A549 (cell line): Measurements from ENCODE around the gene PDLIM1. TPM values are rescaled to one million over a fixed set of nuclear protein-coding genes. Genes with fewer than 3 reads are reported as not detected.

Experiments used
- ATAC-seq, 2 experiments: fragments of 200-7000 bp in 1 of 2; fragments of >200 bp in 1 of 2; cut with Nextera tagmentation in 1 of 2; cut with Tn5 transposase in 1 of 2; 3 replicates each; pipeline versions ENCODE4 v1.8.0 to v1.9.1; 2018 to 2020; ENCODE audit warnings: mild to moderate bottlenecking in 1 of 2, moderate library complexity in 1 of 2
- CTCF ChIA-PET: fragments of 300-600 bp; sonication (Branson Sonifier 250); formaldehyde crosslinking; extraction: SDS; loops from one replicate; lab custom pipeline; 2021; ENCODE audit warnings: antibody characterized with exemption, inconsistent platforms; lab: Yijun Ruan, JAX
- POLR2A ChIA-PET: fragments of 350-600 bp; formaldehyde crosslinking; extraction: SDS; loops from one replicate; lab custom pipeline; 2021; ENCODE audit warnings: antibody characterized with exemption, inconsistent platforms; lab: Yijun Ruan, JAX
- DNase-seq, 2 experiments: peaks; one replicate each; pipeline versions ENCODE4 v3.0.0 to v3.0.0-alpha.2; 2011 to 2016; ENCODE audit warnings: low read depth in 1 of 2, low spot score in 1 of 2
- FAIRE-seq: peaks from 2 replicates; lab custom pipeline; 2011; peaks lifted over from hg19 to GRCh38; lab: Jason Lieb, UNC
- H3K27ac ChIP-seq, 2 experiments: fragments of >200 bp; sonication (Bioruptor Twin); formaldehyde crosslinking; 3 replicates each; pipeline ENCODE4 v1.5.1; 2016 to 2017
- H3K4me1 ChIP-seq: fragments of >200 bp; sonication (Bioruptor Twin); formaldehyde crosslinking; 3 replicates; pipeline ENCODE4 v1.6.1; 2016
- H3K4me2 ChIP-seq: fragments of >200 bp; sonication (Bioruptor Twin); formaldehyde crosslinking; 3 replicates; pipeline ENCODE4 v1.6.1; 2016
- H3K4me3 ChIP-seq: fragments of >200 bp; sonication (Bioruptor Twin); formaldehyde crosslinking; 3 replicates; pipeline ENCODE4 v1.5.1; 2016
- H3K9me3 ChIP-seq: fragments of >200 bp; sonication (Bioruptor Twin); formaldehyde crosslinking; 3 replicates; pipeline ENCODE4 v1.6.1; 2016
- ATOH8 ChIP-seq: fragments of 250-450 bp; sonication (Bioruptor Pico); IDR thresholded peaks from 2 replicates; pipeline ENCODE4 v1.5.0; 2020; ENCODE audit warnings: low read depth, mild to moderate bottlenecking, moderate library complexity
- BCL3 ChIP-seq: fragments of >200 bp; sonication (Bioruptor Twin); formaldehyde crosslinking; IDR thresholded peaks from 3 replicates; pipeline ENCODE4 v1.6.1; 2016
- CBX8 ChIP-seq: fragments of 200-600 bp; sonication (generic); IDR thresholded peaks from 2 replicates; pipeline ENCODE4 v1.6.1; 2016
- CEBPB ChIP-seq, 2 experiments: fragments of >200 bp in 1 of 2; sonication (Bioruptor Twin) in 1 of 2; formaldehyde crosslinking in 1 of 2; IDR thresholded peaks; 2 replicates each; pipeline ENCODE4 v1.6.1; 2012 to 2016
- CHD2 ChIP-seq: fragments of 150-350 bp; IDR thresholded peaks from 2 replicates; pipeline ENCODE4 v1.6.1; 2014; ENCODE audit warnings: low read length; ENCODE audit not compliant: partially characterized antibody
- CHD4 ChIP-seq: fragments of 200-600 bp; sonication (generic); IDR thresholded peaks from 2 replicates; pipeline ENCODE4 v1.6.1; 2016; ENCODE audit warnings: antibody characterized with exemption, mild to moderate bottlenecking, borderline replicate concordance
- CTCF ChIP-seq: fragments of >200 bp; sonication (Bioruptor Twin); formaldehyde crosslinking; IDR thresholded peaks from 3 replicates; pipeline ENCODE4 v1.5.1; 2016
- E2F6 ChIP-seq: IDR thresholded peaks from 2 replicates; pipeline ENCODE4 v1.6.1; 2012; ENCODE audit warnings: low read depth, borderline replicate concordance
- EP300 ChIP-seq, 2 experiments: fragments of >200 bp; sonication (Bioruptor Twin); formaldehyde crosslinking; IDR thresholded peaks; 2 replicates in 1 of 2; 3 replicates in 1 of 2; pipeline ENCODE4 v1.6.1; 2016 to 2017
- FOSL2 ChIP-seq, 2 experiments: fragments of 450-650 bp in 1 of 2; fragments of >200 bp in 1 of 2; sonication (Bioruptor Twin) in 1 of 2; formaldehyde crosslinking; IDR thresholded peaks; 2 replicates each; pipeline versions ENCODE4 v1.5.0 to v1.6.1; 2016 to 2020; ENCODE audit warnings: mild to moderate bottlenecking in 1 of 2, moderate library complexity in 1 of 2
- HEYL ChIP-seq: fragments of 250-450 bp; sonication (Bioruptor Pico); IDR thresholded peaks from 2 replicates; pipeline ENCODE4 v1.8.0; 2021; ENCODE audit warnings: mild to moderate bottlenecking, moderate library complexity
- HMGXB4 ChIP-seq: fragments of 250-450 bp; sonication (Bioruptor Pico); IDR thresholded peaks from 2 replicates; pipeline ENCODE4 v1.5.0; 2021; ENCODE audit warnings: mild to moderate bottlenecking, moderate library complexity, borderline replicate concordance
- HOXB13 ChIP-seq: fragments of 250-450 bp; sonication (Bioruptor Pico); IDR thresholded peaks from 2 replicates; pipeline ENCODE4 v1.5.0; 2020; ENCODE audit warnings: low read depth, mild to moderate bottlenecking, moderate library complexity
- HOXB5 ChIP-seq: fragments of 250-450 bp; sonication (Bioruptor Pico); IDR thresholded peaks from 2 replicates; pipeline ENCODE4 v1.5.0; 2020; ENCODE audit warnings: mild to moderate bottlenecking, moderate library complexity
- MYC ChIP-seq: IDR thresholded peaks from 2 replicates; pipeline ENCODE4 v1.6.1; 2012; ENCODE audit warnings: mild to moderate bottlenecking, inconsistent platforms, low read length, improper control_type of control experiment, borderline replicate concordance
- PHF8 ChIP-seq: fragments of 200-600 bp; sonication (generic); IDR thresholded peaks from 2 replicates; pipeline ENCODE4 v1.6.1; 2016; ENCODE audit warnings: low read depth, mild to moderate bottlenecking, antibody characterized with exemption, moderate library complexity, borderline replicate concordance
- POLR2A ChIP-seq: IDR thresholded peaks from 2 replicates; pipeline ENCODE4 v1.6.1; 2012; ENCODE audit warnings: mild to moderate bottlenecking, low read length
- RNF2 ChIP-seq: fragments of 200-600 bp; sonication (generic); IDR thresholded peaks from 2 replicates; pipeline ENCODE4 v1.6.1; 2016; ENCODE audit warnings: low read depth, mild to moderate bottlenecking, antibody characterized with exemption, moderate library complexity, borderline replicate concordance
- SREBF2 ChIP-seq: fragments of 450-650 bp; IDR thresholded peaks from 2 replicates; pipeline ENCODE4 v1.6.1; 2014; ENCODE audit warnings: mild to moderate bottlenecking, moderate library complexity
- TP53 ChIP-seq: fragments of 250-450 bp; sonication (Bioruptor Pico); IDR thresholded peaks from 2 replicates; pipeline ENCODE4 v1.5.0; 2021; ENCODE audit warnings: mild to moderate bottlenecking, moderate library complexity
- ZFP36 ChIP-seq: fragments of 450-650 bp; IDR thresholded peaks from 2 replicates; pipeline ENCODE4 v1.6.1; 2014; ENCODE audit warnings: borderline replicate concordance; ENCODE audit not compliant: partially characterized antibody
- ZNF302 ChIP-seq: fragments of 250-450 bp; sonication (Bioruptor Pico); IDR thresholded peaks from 2 replicates; pipeline ENCODE4 v1.9.0; 2021; ENCODE audit warnings: inconsistent platforms, mild to moderate bottlenecking, moderate library complexity
- WGBS: methylation state at CpG from one replicate; pipeline ENCODE4 v1.1.6; 2017; ENCODE audit errors: missing lambda C conversion rate; 5-methylcytosine and 5-hydroxymethylcytosine counted together
- polyA plus RNA-seq, 4 experiments: library from polyadenylated mRNA; depleted of rRNA in 3 of 4; stranded (reverse); fragments of >200 nt; fragmentation: RNase III in 1 of 4; extraction: RNeasy Plus Mini Kit Qiagen cat#74134 plus additional on column Dnase treatment in 1 of 4; gene quantifications; 2 replicates in 3 of 4; 3 replicates in 1 of 4; pipeline ENCODE4 v1.2.3, GENCODE V29; 2011 to 2017

Gene PDLIM1
- polyA plus RNA-seq, 2 of the 4 experiments (the other 2 are of a cell fraction) = 92.5 to 128 TPM

- no peak for DNase-seq
- FAIRE-seq = no peak
- no peak within 1 kb of the TSS for H3K4me2 ChIP-seq
- 100% methylated on average over 1 of the region's 1 CpG for WGBS
- no peak for ATAC-seq
- CTCF ChIA-PET = interaction anchor here (1.2 to 4.3 kb wide), 3 partner anchors 49 to 184 kb away, joined by 3 to 23 read pairs (median 4); no protein-coding TSS in a partner anchor
- no peak within 1 kb of the TSS for H3K4me3 ChIP-seq
- POLR2A ChIA-PET = no interaction called here
- no peak within 1 kb of the TSS for H3K27ac ChIP-seq
- no peaks in the 10 kb centered on the region for H3K9me3 ChIP-seq
- TF ChIP-seq CHD4 = no peak
- TF ChIP-seq CEBPB (IDR thresholded peaks at IDR 0.05) = no peak
- TF ChIP-seq TP53 = no peak
- TF ChIP-seq CTCF = no peak
- no peak for TF ChIP-seq ATOH8 (CRISPR knock-in tag)
- no peak for TF ChIP-seq EP300 (IDR thresholded peaks at IDR 0.05)
- TF ChIP-seq SREBF2 = no peak
- no peak for TF ChIP-seq BCL3
- no peak for TF ChIP-seq HOXB5 (CRISPR knock-in tag)
- TF ChIP-seq CBX8 = no peak
- no peak for TF ChIP-seq E2F6
- no peak for TF ChIP-seq ZFP36
- TF ChIP-seq HEYL (CRISPR knock-in tag) = no peak
- TF ChIP-seq FOSL2 (IDR thresholded peaks at IDR 0.05) = no peak
- TF ChIP-seq FOSL2 (CRISPR knock-in tag; IDR thresholded peaks at IDR 0.05) = no peak
- TF ChIP-seq, all 56 proteins: peak for 0
- H3K4me1 ChIP-seq = no peaks in the 10 kb centered on the region
Observed at GRCh38 chr10:95193944-95194343, 96.9 kb downstream of the PDLIM1 start, which contains the start of gene ACSM6. TSS of gene ACSM6 (plus strand) at chr10:95194238. CDS start at chr10:95194486, 248 bp downstream.

- ATAC-seq (no peak), FAIRE-seq (no peak), DNase-seq (no peak)
- H3K4me1 ChIP-seq = 0 out of 3 replicates have a peak, but pooled peaks cover 3% of the 10 kb centered on the region
- no peak overlapping the region for H3K4me3 ChIP-seq
- CTCF ChIA-PET = interaction anchor here (0.7 to 9.0 kb wide), 5 partner anchors 13 to 266 kb away, joined by 3 to 151 read pairs (median 3); no protein-coding TSS in a partner anchor
- H3K27ac ChIP-seq = no peak overlapping the region
- no peak overlapping the region for H3K4me2 ChIP-seq
- no peaks in the 10 kb centered on the region for H3K9me3 ChIP-seq
- TF ChIP-seq RNF2 = no peak
- no peak for TF ChIP-seq CHD2
- TF ChIP-seq CTCF = no peak
- no peak for TF ChIP-seq HOXB5 (CRISPR knock-in tag)
- no peak for TF ChIP-seq HMGXB4 (CRISPR knock-in tag)
- TF ChIP-seq CEBPB (IDR thresholded peaks at IDR 0.05) = no peak
- no peak for TF ChIP-seq POLR2A
- TF ChIP-seq ZNF302 (CRISPR knock-in tag) = no peak
- no peak for TF ChIP-seq HOXB13 (CRISPR knock-in tag)
- no peak for TF ChIP-seq MYC
- no peak for TF ChIP-seq CHD4
- no peak for TF ChIP-seq PHF8
- POLR2A ChIA-PET = no interaction called here
Observed at GRCh38 chr10:95188593-95188992, 102.2 kb downstream of the PDLIM1 start.
